HG02678 (cell line): ENCODE measurements around the gene LGR6.
"Not testable (repeated sequence)": the region's sequence is repeated elsewhere in the genome, so short reads cannot be mapped to it uniquely, and the experiment has no call there.

Experiments
- ATAC-seq: cut with Tn5 transposase; IDR thresholded peaks from one replicate; pipeline ENCODE4 v1.9.1; 2021; ENCODE audit warnings: mild to moderate bottlenecking, moderate library complexity; ENCODE audit not compliant: unreplicated experiment

Gene LGR6

GRCh38 chr1:202193614-202194327 is at the start of gene LGR6:
TSS of gene LGR6 (plus strand) at chr1:202193799. CDS start at chr1:202193990, 191 bp downstream.
- ATAC-seq, result no peak

- ATAC-seq, result peak; percentile 68
These were observed 49.1 kb upstream of the LGR6 start, which contains the start of gene ARL8A for GRCh38 chr1:202144402-202145067. TSS of gene ARL8A (minus strand) at chr1:202144737. CDS start at chr1:202144572, 165 bp downstream.

- ATAC-seq, result no peak
These were observed 48.4 kb upstream of the LGR6 start for GRCh38 chr1:202145068-202145743.

- ATAC-seq, result not testable (repeated sequence)
These were observed 47.9 kb upstream of the LGR6 start for GRCh38 chr1:202145744-202146140.

GRCh38 chr1:202146279-202146678 is 47.3 kb upstream of the LGR6 start:
- no peak for ATAC-seq

GRCh38 chr1:202146993-202147392 is 46.6 kb upstream of the LGR6 start:
- no peak for ATAC-seq

- ATAC-seq, result no peak
These were observed 45.2 kb upstream of the LGR6 start for GRCh38 chr1:202148391-202148790.

- no peak for ATAC-seq
These were observed 44.0 kb upstream of the LGR6 start for GRCh38 chr1:202149566-202149965.

- no peak for ATAC-seq
These were observed 43.4 kb upstream of the LGR6 start for GRCh38 chr1:202150187-202150586.

GRCh38 chr1:202150602-202151001 is 43.0 kb upstream of the LGR6 start:
- ATAC-seq, result no peak

GRCh38 chr1:202151045-202151444 is 42.6 kb upstream of the LGR6 start:
- ATAC-seq, result no peak

- ATAC-seq, result no peak
These were observed 41.2 kb upstream of the LGR6 start for GRCh38 chr1:202152399-202152798.

GRCh38 chr1:202153284-202153683 is 40.3 kb upstream of the LGR6 start:
- no peak for ATAC-seq

GRCh38 chr1:202154148-202154765 is 39.3 kb upstream of the LGR6 start:
- ATAC-seq, result no peak

- no peak for ATAC-seq
These were observed 38.7 kb upstream of the LGR6 start for GRCh38 chr1:202154766-202155477.

- no peak for ATAC-seq
These were observed 38.0 kb upstream of the LGR6 start for GRCh38 chr1:202155478-202156021.

GRCh38 chr1:202156590-202156989 is 37.0 kb upstream of the LGR6 start:
- ATAC-seq, result no peak

- no peak for ATAC-seq
These were observed 35.7 kb upstream of the LGR6 start for GRCh38 chr1:202157945-202158344.

- ATAC-seq, result no peak
These were observed 34.6 kb upstream of the LGR6 start for GRCh38 chr1:202158810-202159533.
